ENCODE data around the gene TEX51.

TEX51 gene

DNA sequence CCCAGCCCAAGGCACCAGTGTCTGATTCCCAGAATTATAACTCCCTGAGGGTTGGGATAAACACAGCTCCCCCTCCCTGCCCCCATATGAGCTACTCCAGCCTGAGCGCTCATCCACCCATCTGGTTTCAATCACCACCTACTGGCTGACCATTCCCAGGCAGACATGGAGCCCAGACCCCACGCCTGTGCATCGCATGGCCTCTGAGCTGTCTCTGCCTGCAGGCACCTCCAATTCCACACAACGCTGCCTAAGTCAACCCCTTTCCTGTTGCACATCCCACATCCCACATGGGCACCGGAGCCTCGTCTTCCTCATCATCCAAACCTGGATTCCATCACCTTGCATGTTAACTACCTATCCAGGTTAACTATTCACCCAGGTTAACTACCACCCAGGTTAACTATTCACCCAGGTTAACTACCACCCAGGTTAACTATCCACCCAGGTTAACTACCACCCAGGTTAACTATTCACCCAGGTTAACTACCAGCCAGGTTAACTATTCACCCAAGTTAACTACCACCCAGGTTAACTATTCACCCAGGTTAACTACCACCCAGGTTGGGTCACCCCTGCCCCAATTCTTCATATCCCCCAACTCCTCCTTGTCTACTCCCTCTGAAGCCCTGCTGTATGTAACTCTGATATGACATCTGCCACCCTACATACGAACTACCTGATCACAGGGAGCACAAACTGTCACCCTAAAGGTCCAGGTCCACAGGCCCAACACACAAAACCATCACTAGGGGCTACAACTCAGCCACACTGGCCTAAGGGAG lies 47.8 kb downstream of the TEX51 start:
- no peak for DNase-seq (ENCODE audit: low spot score)
- in situ Hi-C loops (cut with MboI; ENCODE audit: low sequenced_read_pairs, unreplicated experiment) = no loop called here
- TF ChIP-seq CTCF (IDR thresholded peaks at IDR 0.05; ENCODE audit: borderline replicate concordance, control extremely low read depth, extremely low read depth, insufficient read depth, missing control alignments) = no peak

DNA sequence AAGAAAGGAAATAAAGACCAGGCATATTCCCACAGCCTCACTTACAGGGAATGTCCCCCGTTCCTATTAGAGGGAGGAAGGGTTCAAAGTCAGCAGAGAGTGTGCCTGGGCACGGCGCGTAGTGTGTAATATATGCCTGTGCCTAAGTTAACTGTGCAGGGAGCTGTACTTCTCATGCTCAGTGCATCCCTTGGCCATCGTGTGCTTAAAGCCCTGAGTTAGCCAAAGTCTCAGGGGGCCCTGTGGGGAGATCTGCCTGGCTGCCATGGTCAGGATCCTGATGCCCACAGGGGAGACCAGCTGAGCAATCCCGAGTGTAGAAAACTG lies 48.4 kb downstream of the TEX51 start:
- no peak for DNase-seq (ENCODE audit: low spot score)
- in situ Hi-C loops (cut with MboI; ENCODE audit: low sequenced_read_pairs, unreplicated experiment) = no loop called here
- no peak for TF ChIP-seq CTCF (IDR thresholded peaks at IDR 0.05; ENCODE audit: borderline replicate concordance, control extremely low read depth, extremely low read depth, insufficient read depth, missing control alignments)

DNA sequence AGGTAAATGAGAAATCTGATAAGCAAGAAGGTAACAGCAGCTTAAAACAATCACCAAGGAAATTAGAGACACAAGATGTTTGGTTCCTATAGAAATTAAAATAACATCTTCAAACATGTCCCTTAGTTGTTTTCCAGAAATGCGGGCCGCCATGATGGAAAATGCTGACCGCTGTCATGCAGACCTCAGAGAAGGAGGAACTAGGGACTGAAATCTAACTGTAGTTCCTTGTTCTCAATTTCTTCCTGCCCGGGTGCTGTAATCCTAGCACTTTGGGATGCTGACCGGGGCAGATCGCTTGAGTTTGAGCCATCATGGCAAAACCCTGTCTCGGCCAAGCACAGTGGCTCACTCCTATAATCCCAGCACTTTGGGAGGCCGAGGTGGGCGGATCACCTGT lies 51.1 kb downstream of the TEX51 start:
- TF ChIP-seq CTCF (IDR thresholded peaks at IDR 0.05; ENCODE audit: borderline replicate concordance, control extremely low read depth, extremely low read depth, insufficient read depth, missing control alignments) = no peak
- in situ Hi-C loops (cut with MboI; ENCODE audit: low sequenced_read_pairs, unreplicated experiment) = no loop called here
- no peak for DNase-seq (ENCODE audit: low spot score)

DNA sequence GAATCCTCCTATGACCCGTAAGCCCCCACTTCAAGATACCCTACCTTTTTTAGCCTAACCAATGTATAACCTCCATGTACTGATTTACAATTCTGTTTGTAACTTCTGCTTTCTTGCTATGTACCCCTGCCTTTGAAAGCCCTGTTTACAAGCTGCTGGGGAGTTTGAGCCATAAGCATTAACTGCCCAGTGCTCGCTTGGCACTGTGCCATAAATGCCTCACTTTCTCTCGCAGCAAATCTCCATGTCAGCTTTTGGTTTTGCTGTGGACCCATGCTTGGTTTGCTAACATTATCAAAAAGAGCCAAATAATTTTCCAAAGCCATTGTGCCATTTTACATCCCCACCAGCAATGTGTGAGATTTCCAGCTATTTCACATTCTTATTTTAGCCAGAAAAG lies 51.8 kb downstream of the TEX51 start:
- no peak for DNase-seq (ENCODE audit: low spot score)
- no peak for TF ChIP-seq CTCF (IDR thresholded peaks at IDR 0.05; ENCODE audit: borderline replicate concordance, control extremely low read depth, extremely low read depth, insufficient read depth, missing control alignments)
- in situ Hi-C loops (cut with MboI; ENCODE audit: low sequenced_read_pairs, unreplicated experiment) = no loop called here
